Measurements from ENCODE around the gene SULT1C3.

GRCh38 chr2:108220942-108221541, 18.7 kb upstream of the SULT1C3 start:
- TF ChIP-seq JUN (IDR thresholded peaks at IDR 0.05) (no peak), EP300 (IDR thresholded peaks at IDR 0.05) (no peak), CTCF (IDR thresholded peaks at IDR 0.05) (no peak), RFX5 (IDR thresholded peaks at IDR 0.05) (no peak), POLR2A (IDR thresholded peaks at IDR 0.05; ENCODE audit: low read length) (no peak), CHD2 (IDR thresholded peaks at IDR 0.05; ENCODE audit: low read length, partially characterized antibody) (no peak), USF2 (IDR thresholded peaks at IDR 0.05) (no peak), ZFP36 (IDR thresholded peaks at IDR 0.05; ENCODE audit: borderline replicate concordance, partially characterized antibody) (no peak), POLR2AphosphoS2 (conservative IDR thresholded peaks at IDR 0.05; ENCODE audit: low read length) (no peak), KDM1A (IDR thresholded peaks at IDR 0.05; ENCODE audit: low read depth) (no peak), MAFK (IDR thresholded peaks at IDR 0.05; ENCODE audit: partially characterized antibody) (no peak), SMC3 (IDR thresholded peaks at IDR 0.05) (no peak), NFE2L2 (conservative IDR thresholded peaks at IDR 0.05; ENCODE audit: low read length) (no peak)

Measured in A549 (cell line).